PC-9 (cell line): ENCODE data around the gene SST.

Source experiments
- CTCF ChIP-seq: fragments of 200-600 bp; sonication (generic); conservative IDR thresholded peaks from 2 replicates; pipeline ENCODE4 v1.6.1; 2017; ENCODE audit warnings: mixed run types, antibody characterized with exemption, mild to moderate bottlenecking, moderate library complexity
- EZH2 ChIP-seq: fragments of 200-600 bp; sonication (generic); IDR thresholded peaks from 2 replicates; pipeline ENCODE4 v1.8.0; 2017; ENCODE audit warnings: antibody characterized with exemption, low read depth

- TF ChIP-seq CTCF (no peak), EZH2 (no peak)
Observed at GRCh38 chr3:187619461-187619860, 50.7 kb downstream of the SST start.
